ENCODE data around the gene TMPRSS11A.

TMPRSS11A gene

DNA sequence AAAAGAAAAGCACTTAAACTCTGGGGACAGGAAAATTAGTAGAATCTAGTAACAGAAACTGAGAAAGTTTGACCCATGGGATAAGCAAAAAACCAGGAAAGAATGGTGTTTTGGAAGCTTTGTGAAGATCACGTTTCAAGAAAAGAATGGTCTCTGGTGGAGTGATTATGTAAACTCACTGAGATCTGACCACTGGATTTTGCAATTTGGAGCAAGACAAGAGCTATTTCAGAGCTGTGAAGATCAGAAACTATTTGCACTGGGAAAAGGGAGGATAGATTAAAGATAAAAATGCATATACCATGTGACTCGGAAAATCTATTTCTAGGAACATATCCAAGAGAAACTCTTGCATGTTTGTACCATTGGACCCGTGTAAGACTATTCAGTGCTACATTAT lies 83.8 kb downstream of the TMPRSS11A start:
- DNase-seq (ENCODE audit: extremely low spot score) = no peak
- ChIA-PET POLR2A (no interaction called here), CTCF (interaction anchor here (0.8 to 0.9 kb wide), 2 partner anchors 22 to 25 kb away, joined by 3 read pairs; no protein-coding TSS in a partner anchor)
- TF ChIP-seq, protein P1, sequence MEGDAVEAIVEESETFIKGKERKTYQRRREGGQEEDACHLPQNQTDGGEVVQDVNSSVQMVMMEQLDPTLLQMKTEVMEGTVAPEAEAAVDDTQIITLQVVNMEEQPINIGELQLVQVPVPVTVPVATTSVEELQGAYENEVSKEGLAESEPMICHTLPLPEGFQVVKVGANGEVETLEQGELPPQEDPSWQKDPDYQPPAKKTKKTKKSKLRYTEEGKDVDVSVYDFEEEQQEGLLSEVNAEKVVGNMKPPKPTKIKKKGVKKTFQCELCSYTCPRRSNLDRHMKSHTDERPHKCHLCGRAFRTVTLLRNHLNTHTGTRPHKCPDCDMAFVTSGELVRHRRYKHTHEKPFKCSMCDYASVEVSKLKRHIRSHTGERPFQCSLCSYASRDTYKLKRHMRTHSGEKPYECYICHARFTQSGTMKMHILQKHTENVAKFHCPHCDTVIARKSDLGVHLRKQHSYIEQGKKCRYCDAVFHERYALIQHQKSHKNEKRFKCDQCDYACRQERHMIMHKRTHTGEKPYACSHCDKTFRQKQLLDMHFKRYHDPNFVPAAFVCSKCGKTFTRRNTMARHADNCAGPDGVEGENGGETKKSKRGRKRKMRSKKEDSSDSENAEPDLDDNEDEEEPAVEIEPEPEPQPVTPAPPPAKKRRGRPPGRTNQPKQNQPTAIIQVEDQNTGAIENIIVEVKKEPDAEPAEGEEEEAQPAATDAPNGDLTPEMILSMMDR (IDR thresholded peaks at IDR 0.05; ENCODE audit: control extremely low read depth, extremely low read depth, low read depth, missing control alignments) = no peak

DNA sequence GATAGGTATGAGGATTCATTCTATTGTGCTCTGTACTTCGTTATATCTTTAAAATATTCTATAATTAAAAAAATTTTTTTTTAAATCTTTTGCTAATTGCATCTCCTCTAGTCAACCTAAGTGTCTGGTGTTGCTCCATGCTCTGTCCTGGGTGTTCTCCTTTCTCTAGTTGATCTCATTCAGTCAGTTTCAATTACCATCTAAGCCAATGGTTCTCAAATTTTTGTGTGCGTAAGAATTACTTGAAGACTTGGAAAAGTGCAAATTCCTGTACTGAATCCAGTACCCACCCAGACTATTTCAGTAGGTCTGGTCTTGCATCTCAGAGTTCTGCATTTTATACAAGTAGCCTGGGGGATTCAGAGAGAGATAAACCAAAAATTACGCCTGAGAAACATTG lies 86.2 kb downstream of the TMPRSS11A start:
- POLR2A ChIA-PET = no interaction called here
- DNase-seq (ENCODE audit: extremely low spot score) = no peak
- TF ChIP-seq, protein P1 (IDR thresholded peaks at IDR 0.05; ENCODE audit: control extremely low read depth, extremely low read depth, low read depth, missing control alignments) = no peak
- CTCF ChIA-PET = interaction anchor here (0.9 kb wide), 1 partner anchor 14 kb away, joined by 3 read pairs; no protein-coding TSS in a partner anchor

DNA sequence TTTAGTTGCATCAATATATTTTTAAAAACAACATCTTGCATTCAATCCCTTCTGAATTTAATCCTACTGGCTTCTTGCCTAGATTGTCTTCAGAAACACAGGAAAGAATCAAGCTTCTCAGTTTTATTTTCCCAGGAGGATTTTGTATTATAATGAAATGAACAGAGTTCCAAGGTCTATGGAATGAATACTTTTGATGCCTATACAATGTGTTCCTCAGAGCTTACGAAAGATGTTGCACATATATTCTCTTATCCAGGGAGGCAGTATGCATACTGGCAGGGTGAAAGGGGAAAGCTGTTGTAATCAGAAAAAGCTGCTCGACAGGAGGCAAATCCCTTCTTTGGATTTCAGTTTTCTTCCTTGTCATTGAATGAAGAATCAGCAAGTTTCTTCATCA lies 88.3 kb downstream of the TMPRSS11A start:
- ChIA-PET CTCF (no interaction called here), POLR2A (no interaction called here)
- TF ChIP-seq, protein P1 (IDR thresholded peaks at IDR 0.05; ENCODE audit: control extremely low read depth, extremely low read depth, low read depth, missing control alignments) = no peak
- DNase-seq (ENCODE audit: extremely low spot score) = no peak

DNA sequence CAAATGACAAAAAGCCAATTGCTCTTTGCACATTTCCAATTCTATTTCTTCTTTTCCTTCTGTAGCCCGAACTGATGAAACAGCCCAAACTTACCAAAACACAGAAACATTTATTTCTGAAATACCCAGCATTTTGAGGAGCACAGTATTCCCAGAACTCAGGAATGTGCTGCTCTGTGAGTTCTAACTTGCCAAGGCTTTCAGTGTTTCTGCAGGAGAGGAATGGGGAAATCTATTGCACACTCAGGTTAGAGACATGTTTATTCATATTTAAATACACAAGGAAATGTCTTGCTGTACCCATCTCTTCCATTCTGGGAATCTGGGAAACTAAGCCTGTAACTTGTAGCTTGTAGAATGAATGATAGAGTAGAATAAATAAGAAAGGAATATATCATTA lies 90.2 kb downstream of the TMPRSS11A start:
- ChIA-PET CTCF (no interaction called here), POLR2A (no interaction called here)
- no peak for DNase-seq (ENCODE audit: extremely low spot score)
- TF ChIP-seq, protein P1 (IDR thresholded peaks at IDR 0.05; ENCODE audit: control extremely low read depth, extremely low read depth, low read depth, missing control alignments) = no peak

DNA sequence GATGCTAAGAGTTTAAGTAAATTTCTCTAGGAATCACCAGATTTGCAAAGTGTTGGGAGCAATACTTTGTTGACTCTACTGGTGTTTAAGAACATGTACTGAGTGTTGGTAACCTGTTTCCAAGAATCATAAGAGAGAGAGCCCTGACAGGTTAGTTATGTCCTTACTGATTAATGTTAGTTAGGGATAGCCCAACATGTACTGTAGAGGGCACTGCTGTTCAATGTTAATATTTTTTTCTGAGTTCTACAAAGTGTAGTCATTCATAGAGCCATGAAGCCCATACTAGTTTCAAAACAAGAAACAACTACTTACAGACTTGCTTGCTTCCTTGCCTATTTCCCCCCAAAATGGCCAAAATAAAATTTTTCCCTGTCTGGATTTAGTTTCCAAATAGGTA lies 91.4 kb downstream of the TMPRSS11A start:
- POLR2A ChIA-PET = no interaction called here
- CTCF ChIA-PET = interaction anchor here (1.4 kb wide), 1 partner anchor 11 kb away, joined by 3 read pairs; no protein-coding TSS in a partner anchor
- peak; percentile 28 for DNase-seq (ENCODE audit: extremely low spot score)
- TF ChIP-seq, protein P1 (IDR thresholded peaks at IDR 0.05; ENCODE audit: control extremely low read depth, extremely low read depth, low read depth, missing control alignments) = peak; percentile 44

DNA sequence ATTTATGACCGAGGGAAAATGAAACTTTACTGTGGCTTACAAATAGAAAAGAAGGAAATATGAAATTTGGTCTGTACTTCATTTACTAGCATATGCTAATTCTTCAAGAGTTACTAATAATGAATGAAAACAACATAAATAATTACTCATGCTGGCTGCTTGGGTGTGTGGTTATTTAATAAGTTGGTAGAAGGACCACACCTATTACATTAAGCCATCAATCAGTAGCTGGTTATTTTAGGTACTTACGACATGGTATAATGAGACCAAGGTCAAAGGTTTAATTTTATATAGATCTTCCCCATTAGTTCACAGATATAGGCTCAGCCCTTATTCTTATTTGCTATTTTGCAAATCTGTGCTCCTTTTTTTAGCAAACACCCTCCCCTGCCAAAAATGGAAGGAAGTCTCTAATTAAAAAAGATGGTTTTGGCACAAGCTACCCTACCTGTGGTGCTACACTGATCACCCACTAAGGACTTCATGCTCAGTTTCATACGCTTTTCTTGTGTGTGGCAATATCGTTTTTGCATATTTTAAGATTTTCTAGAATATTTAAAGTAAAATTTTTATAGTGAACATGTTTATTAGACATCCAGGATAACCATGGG lies 93.6 kb downstream of the TMPRSS11A start:
- no peak for DNase-seq (ENCODE audit: extremely low spot score)
- ChIA-PET POLR2A (no interaction called here), CTCF (no interaction called here)
- TF ChIP-seq, protein P1 (IDR thresholded peaks at IDR 0.05; ENCODE audit: control extremely low read depth, extremely low read depth, low read depth, missing control alignments) = no peak
